ENCODE results near the gene PAK1.

GRCh38 chr11:77303328-77303727 is 170.6 kb downstream of the PAK1 start:
- TF ChIP-seq POLR2A (IDR thresholded peaks at IDR 0.05; ENCODE audit: low read depth, low read length) (no peak), CTCF (conservative IDR thresholded peaks at IDR 0.05; ENCODE audit: low read depth, low read length) (no peak), RCOR1 (IDR thresholded peaks at IDR 0.05; ENCODE audit: insufficient replicate concordance, low read length) (no peak), RAD21 (IDR thresholded peaks at IDR 0.05; ENCODE audit: low read length) (no peak), RFX5 (IDR thresholded peaks at IDR 0.05; ENCODE audit: low read depth, low read length) (no peak), MAFK (IDR thresholded peaks at IDR 0.05; ENCODE audit: low read depth, low read length) (no peak)

Measured in IMR-90 (cell line).